BJ (cell line): ENCODE measurements around the gene EME2. TPM values are rescaled to one million over a fixed set of nuclear protein-coding genes. Genes with fewer than 3 reads are reported as not detected.
A peak's percentile ranks its signal among the peaks of the same experiment; 100 is the strongest.

Experiments
- CTCF ChIA-PET: fragments of 350-600 bp; formaldehyde crosslinking; extraction: SDS; loops from one replicate; lab custom pipeline; 2021; ENCODE audit warnings: antibody characterized with exemption, inconsistent platforms; lab: Yijun Ruan, JAX
- POLR2A ChIA-PET: fragments of 300-600 bp; sonication (Branson Sonifier 250); formaldehyde crosslinking; extraction: SDS; loops from one replicate; lab custom pipeline; 2021; ENCODE audit warnings: antibody characterized with exemption; lab: Charles Lee
- DNase-seq: peaks from one replicate; pipeline ENCODE4 v3.0.0-alpha.2; 2011; ENCODE audit warnings: low read depth
- H3K27me3 ChIP-seq: 2 replicates; pipeline ENCODE4 v1.6.0; 2011; ENCODE audit warnings: low read length; ENCODE audit not compliant: control insufficient read depth, insufficient read depth
- H3K36me3 ChIP-seq: 2 replicates; pipeline ENCODE4 v1.5.1; 2011; ENCODE audit warnings: low read length; ENCODE audit not compliant: control insufficient read depth, insufficient read depth
- H3K4me3 ChIP-seq: 2 replicates; pipeline ENCODE4 v1.5.1; 2011; ENCODE audit warnings: low read depth, mild to moderate bottlenecking, control low read depth, low read length
- CTCF ChIP-seq: IDR thresholded peaks from 2 replicates; pipeline ENCODE4 v1.5.1; 2011; ENCODE audit warnings: low read depth, mild to moderate bottlenecking, control low read depth, inconsistent platforms, low read length, moderate library complexity; ENCODE audit not compliant: insufficient read depth
- polyA plus RNA-seq: library from polyadenylated mRNA; depleted of rRNA; stranded (reverse); fragments of >200 nt; gene quantifications from 2 replicates; pipeline ENCODE4 v1.2.3, GENCODE V29; 2011

Gene EME2
- polyA plus RNA-seq, 1 experiment, result 4.0 TPM

- POLR2A ChIA-PET, result no interaction called here
- Histone ChIP-seq H3K36me3 (peaks cover 13% of the 10 kb centered on the region), H3K27me3 (no peaks in the 10 kb centered on the region), H3K4me3 (no peak overlapping the region)
- no peak for DNase-seq
- CTCF ChIA-PET, result interaction anchor here (1.1 kb wide), 1 partner anchor 28 kb away, joined by 3 read pairs; the partner anchor contains the start of genes NUBP2 and SPSB3
- no peak for TF ChIP-seq CTCF
These were observed 37.9 kb downstream of the EME2 start for GRCh38 chr16:1810536-1810935.

- peaks cover 14% of the 10 kb centered on the region for H3K36me3 ChIP-seq
- no peak overlapping the region for H3K4me3 ChIP-seq
- POLR2A ChIA-PET, result no interaction called here
- TF ChIP-seq CTCF, result peak; percentile 74
- CTCF ChIA-PET, result interaction anchor here (0.6 to 2.5 kb wide), 9 partner anchors 10 to 1580 kb away, joined by 3 to 15 read pairs (median 3); no protein-coding TSS in a partner anchor
- no peaks in the 10 kb centered on the region for H3K27me3 ChIP-seq
- no peak for DNase-seq
These were observed 40.1 kb downstream of the EME2 start for GRCh38 chr16:1812732-1813163.

- no peak for DNase-seq
- H3K4me3 ChIP-seq, result no peak overlapping the region
- CTCF ChIA-PET, result no interaction called here
- H3K36me3 ChIP-seq, result peaks cover 17% of the 10 kb centered on the region
- H3K27me3 ChIP-seq, result no peaks in the 10 kb centered on the region
- POLR2A ChIA-PET, result no interaction called here
- no peak for TF ChIP-seq CTCF
These were observed 42.9 kb downstream of the EME2 start for GRCh38 chr16:1815461-1815860.

GRCh38 chr16:1816396-1817275 lies 44.0 kb downstream of the EME2 start:
- ChIA-PET POLR2A (no interaction called here), CTCF (no interaction called here)
- Histone ChIP-seq H3K36me3 (peaks cover 19% of the 10 kb centered on the region), H3K27me3 (no peaks in the 10 kb centered on the region), H3K4me3 (no peak overlapping the region)
- TF ChIP-seq CTCF, result no peak
- no peak for DNase-seq

GRCh38 chr16:1817276-1817589 lies 44.6 kb downstream of the EME2 start:
- no peak for DNase-seq
- Histone ChIP-seq H3K36me3 (peaks cover 22% of the 10 kb centered on the region), H3K4me3 (no peak overlapping the region), H3K27me3 (no peaks in the 10 kb centered on the region)
- ChIA-PET CTCF (no interaction called here), POLR2A (no interaction called here)
- TF ChIP-seq CTCF, result no peak
